Prostate gland (tissue), 2 donors: Measurements from ENCODE around the gene ATF7IP.

Experiments used
- CTCF ChIP-seq, 4 experiments: fragments of 200-600 bp in 2 of 4; fragments of 450-650 bp in 2 of 4; sonication (generic) in 2 of 4; IDR thresholded peaks; 1 replicate in 3 of 4; 2 replicates in 1 of 4; pipeline ENCODE4 v1.5.1; 2016 to 2019; ENCODE audit warnings: antibody characterized with exemption in 4 of 4, mild to moderate bottlenecking in 2 of 4, moderate library complexity in 2 of 4
- POLR2A ChIP-seq: fragments of 450-650 bp; IDR thresholded peaks from one replicate; pipeline ENCODE4 v1.6.1; 2016; ENCODE audit warnings: antibody characterized with exemption, mild to moderate bottlenecking
- POLR2AphosphoS5 ChIP-seq: sonication (generic); formaldehyde crosslinking; IDR thresholded peaks from one replicate; pipeline ENCODE4 v1.6.1; 2017; ENCODE audit warnings: antibody characterized with exemption

GRCh38 chr12:14356147-14356546 is 9.3 kb upstream of the ATF7IP start:
- TF ChIP-seq CTCF (IDR thresholded peaks at IDR 0.05): no peak
- no peak for TF ChIP-seq POLR2A
- TF ChIP-seq POLR2AphosphoS5: no peak
